ENCODE results near the gene COLQ. TPM values are rescaled to one million over a fixed set of nuclear protein-coding genes. Genes with fewer than 3 reads are reported as not detected.

Gene COLQ
- total RNA-seq, 1 experiment from 2014 or later, result 1.5 TPM

GRCh38 chr3:15401936-15402335, 119.6 kb downstream of the COLQ start:
- POLR2A ChIA-PET (ENCODE audit: unreplicated experiment), result no interaction called here
- Histone ChIP-seq H3K4me3 (ENCODE audit: low read length) (no peak overlapping the region), H3K79me2 (ENCODE audit: low read length) (no peaks in the 10 kb centered on the region), H3K9me2 (replicated peaks; ENCODE audit: low read length) (no peaks in the 10 kb centered on the region), H3F3A (ENCODE audit: low read length, unreplicated experiment) (no peaks in the 10 kb centered on the region), H3K36me3 (ENCODE audit: low read depth, low read length) (no peaks in the 10 kb centered on the region), H3K4me2 (ENCODE audit: low read length) (no peak overlapping the region), H3K27ac (ENCODE audit: low read length) (no peak overlapping the region), H3K9ac (ENCODE audit: low read length) (no peak overlapping the region), H3K4me1 (ENCODE audit: insufficient read depth, low read length) (peaks cover 8% of the 10 kb centered on the region), H3K27me3 (ENCODE audit: low read length) (no peaks in the 10 kb centered on the region), H2AFZ (ENCODE audit: low read length) (no peak overlapping the region), H3K9me3 (ENCODE audit: low read length) (no peaks in the 10 kb centered on the region), H4K20me1 (ENCODE audit: low read length) (no peaks in the 10 kb centered on the region)
- no TSS peak for BruUV-seq (replicated peaks)
- DNase-seq, result no peak
- intact Hi-C loops (cut with micrococcal nuclease), result no loop called here
- ATAC-seq, result no peak
- TF ChIP-seq CTCF (conservative IDR thresholded peaks at IDR 0.05; ENCODE audit: low read depth, low read length) (no peak), EZH2phosphoT487 (IDR thresholded peaks at IDR 0.05; ENCODE audit: borderline replicate concordance, low read length) (no peak)
- CTCF ChIA-PET, result no interaction called here

Small RNA genes within 50 kb of the gene (microRNA-seq; reads per million reads assigned to microRNA genes)
- not detected for gene MIR4270 (ENCODE audit: unreplicated experiment)

Other genes with a start within 250 kb of the COLQ start
- gene SH3BP5, start 189.1 kb downstream of the COLQ start, total RNA-seq (2014; rRNA removed), result 21.2 and 23.0 TPM in 2 replicates
- gene METTL6, start 94.2 kb downstream of the COLQ start, total RNA-seq (2014; rRNA removed), result 22.4 and 27.5 TPM in 2 replicates
- gene EAF1, start 94.1 kb downstream of the COLQ start, total RNA-seq (2014; rRNA removed), result 28.6 and 35.3 TPM in 2 replicates
- 20.3 and 25.5 TPM in 2 replicates for gene HACL1, start 79.9 kb upstream of the COLQ start, total RNA-seq (2014; rRNA removed)
- gene BTD, start 80.0 kb upstream of the COLQ start, total RNA-seq (2014; rRNA removed), result 11.7 and 17.1 TPM in 2 replicates